Spleen (tissue), 7 donors: ENCODE data around the gene BCOR.

Source experiments
- CTCF ChIP-seq, 11 experiments: fragments of 200-600 bp in 7 of 11; fragments of 450-650 bp in 4 of 11; sonication (generic) in 4 of 11; IDR thresholded peaks in 8 of 11; conservative IDR thresholded peaks in 3 of 11; 1 replicate in 7 of 11; 2 replicates in 4 of 11; pipeline versions ENCODE4 v1.4.0 to v1.8.0; 2016 to 2021; ENCODE audit warnings: antibody characterized with exemption in 11 of 11, inconsistent platforms in 4 of 11, mild to moderate bottlenecking in 1 of 11
- POLR2A ChIP-seq, 3 donors: fragments of 450-650 bp; IDR thresholded peaks; one replicate each; pipeline ENCODE4 v1.5.1; 2017; ENCODE audit warnings: antibody characterized with exemption in 3 of 3, mild to moderate bottlenecking in 1 of 3
- POLR2AphosphoS5 ChIP-seq, 3 donors: sonication (generic); formaldehyde crosslinking; IDR thresholded peaks; one replicate each; pipeline ENCODE4 v1.5.1; 2017; ENCODE audit warnings: antibody characterized with exemption in 3 of 3
- donor health status: DM: no; HTN: no; CAD: no; lungs with moderate emphysema.
- donor health status: DM: no; HTN: no; CAD: no.
- donor health status: DM: no; HTN: no; CAD: no.

GRCh38 chrX:40066700-40067099 lies 31.1 kb downstream of the BCOR start:
- TF ChIP-seq CTCF (IDR thresholded peaks at IDR 0.05 in 8 of 11, conservative IDR thresholded peaks at IDR 0.05 in 3 of 11) (no peak), POLR2A (IDR thresholded peaks at IDR 0.05) (no peak), POLR2AphosphoS5 (IDR thresholded peaks at IDR 0.05) (no peak)
